ENCODE results near the gene GPM6B. TPM values are rescaled to one million over a fixed set of nuclear protein-coding genes. Genes with fewer than 3 reads are reported as not detected.

Gene GPM6B, protein sequence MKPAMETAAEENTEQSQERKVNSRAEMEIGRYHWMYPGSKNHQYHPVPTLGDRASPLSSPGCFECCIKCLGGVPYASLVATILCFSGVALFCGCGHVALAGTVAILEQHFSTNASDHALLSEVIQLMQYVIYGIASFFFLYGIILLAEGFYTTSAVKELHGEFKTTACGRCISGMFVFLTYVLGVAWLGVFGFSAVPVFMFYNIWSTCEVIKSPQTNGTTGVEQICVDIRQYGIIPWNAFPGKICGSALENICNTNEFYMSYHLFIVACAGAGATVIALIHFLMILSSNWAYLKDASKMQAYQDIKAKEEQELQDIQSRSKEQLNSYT
- total RNA-seq, result 0.21 TPM

DNA sequence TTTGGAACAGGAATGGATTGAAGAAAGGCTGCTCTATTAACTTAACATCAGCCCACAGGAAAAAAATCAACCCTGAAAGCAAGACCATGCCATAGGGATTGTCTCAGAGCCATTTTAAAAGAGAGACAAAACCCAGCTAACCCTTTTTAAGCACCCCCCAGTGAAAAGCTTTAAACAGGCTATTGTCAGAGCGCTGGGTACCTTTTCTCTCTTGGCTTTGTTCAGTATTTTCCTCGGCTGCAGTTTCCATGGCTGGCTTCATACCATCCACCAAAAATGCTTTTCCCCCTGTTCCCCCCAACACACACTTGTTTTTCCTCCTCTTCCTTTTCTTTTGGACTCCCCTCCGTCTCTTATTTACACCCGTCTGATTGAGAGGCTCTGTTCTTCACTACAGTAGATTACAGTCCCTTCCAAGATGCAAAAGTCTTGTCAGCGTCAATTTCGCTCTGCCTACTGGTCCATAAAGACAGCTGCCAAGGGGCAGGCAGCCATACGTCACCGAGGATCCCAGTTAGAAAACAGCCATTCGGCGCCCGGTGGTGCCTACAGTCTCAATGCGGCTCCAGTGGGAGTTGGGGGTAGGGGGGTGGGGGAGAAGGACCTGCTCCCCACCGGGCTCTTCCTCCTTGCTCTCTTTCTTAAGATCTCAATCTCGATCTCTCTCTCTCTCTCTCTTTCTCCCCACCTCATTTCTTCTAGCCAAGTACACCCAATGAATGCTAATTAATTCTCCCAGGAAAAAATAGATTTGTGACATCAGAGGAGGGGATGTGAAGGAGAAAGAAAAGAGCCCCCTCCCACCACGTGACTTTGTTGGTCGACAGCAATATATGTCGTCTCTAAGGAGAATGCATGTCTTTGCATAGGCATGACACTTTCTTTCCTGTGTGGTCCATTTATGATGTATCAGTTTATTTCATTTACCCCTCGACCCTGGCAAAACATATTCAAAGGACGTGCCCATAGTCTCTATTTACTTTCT is at the start of gene GPM6B:
GPM6B (minus strand) TSS at position 451 of the 985 bp plus-strand sequence; CDS start at position 262, 189 bp downstream.
- Histone ChIP-seq H3K4me3 (ENCODE audit: low read length) (no peak within 1 kb of the TSS), H3K9me3 (ENCODE audit: low read depth, low read length) (no peaks in the 10 kb centered on the region), H3K27me3 (ENCODE audit: insufficient read depth, low read length) (no peaks in the 10 kb centered on the region), H3K4me1 (ENCODE audit: insufficient read depth, low read length) (no peaks in the 10 kb centered on the region)

DNA sequence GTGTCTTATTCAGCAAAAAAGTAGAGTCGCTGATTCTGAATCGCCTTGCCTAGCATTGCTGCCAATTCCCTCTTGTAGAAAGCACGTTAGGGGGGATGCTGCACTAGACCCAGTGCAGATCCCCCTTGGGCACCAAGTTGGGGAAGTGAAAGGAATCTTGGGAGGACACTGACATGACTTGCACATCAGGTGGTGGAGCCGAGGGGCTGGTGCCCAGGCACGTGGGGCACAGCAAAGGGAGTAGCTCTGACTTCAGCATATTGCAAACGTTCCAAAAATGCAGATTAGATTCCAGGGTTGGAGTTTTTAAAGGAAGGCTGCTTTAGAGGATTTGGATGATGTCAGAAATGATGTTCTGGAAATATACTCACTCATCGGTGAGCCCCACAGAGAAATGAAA is 47.4 kb upstream of the GPM6B start:
- H3K4me1 ChIP-seq (ENCODE audit: insufficient read depth, low read length), result no peaks in the 10 kb centered on the region
- no peaks in the 10 kb centered on the region for H3K9me3 ChIP-seq (ENCODE audit: low read depth, low read length)
- H3K4me3 ChIP-seq (ENCODE audit: low read length), result no peak overlapping the region
- no peaks in the 10 kb centered on the region for H3K27me3 ChIP-seq (ENCODE audit: insufficient read depth, low read length)

DNA sequence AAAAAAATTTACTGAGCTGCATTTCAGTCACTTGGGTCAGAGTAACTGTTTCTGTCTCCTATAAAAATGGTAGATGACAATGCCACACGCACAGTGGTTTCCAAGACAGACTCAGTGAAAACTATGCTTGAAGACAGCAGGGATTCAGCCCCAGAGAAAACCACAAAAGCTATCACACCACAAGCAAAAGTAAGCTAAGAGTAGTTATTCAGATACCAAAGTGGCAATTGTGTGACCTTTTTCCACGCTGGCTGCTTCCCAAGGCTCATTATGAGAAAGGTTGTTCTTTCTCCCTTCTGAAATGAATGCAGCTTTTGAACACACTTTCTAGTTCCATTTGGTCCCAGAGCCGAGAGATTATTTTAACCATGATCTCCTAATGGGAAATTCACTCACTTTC is 46.4 kb upstream of the GPM6B start:
- H3K4me3 ChIP-seq (ENCODE audit: low read length), result no peak overlapping the region
- H3K27me3 ChIP-seq (ENCODE audit: insufficient read depth, low read length), result no peaks in the 10 kb centered on the region
- H3K4me1 ChIP-seq (ENCODE audit: insufficient read depth, low read length), result no peaks in the 10 kb centered on the region
- no peaks in the 10 kb centered on the region for H3K9me3 ChIP-seq (ENCODE audit: low read depth, low read length)

DNA sequence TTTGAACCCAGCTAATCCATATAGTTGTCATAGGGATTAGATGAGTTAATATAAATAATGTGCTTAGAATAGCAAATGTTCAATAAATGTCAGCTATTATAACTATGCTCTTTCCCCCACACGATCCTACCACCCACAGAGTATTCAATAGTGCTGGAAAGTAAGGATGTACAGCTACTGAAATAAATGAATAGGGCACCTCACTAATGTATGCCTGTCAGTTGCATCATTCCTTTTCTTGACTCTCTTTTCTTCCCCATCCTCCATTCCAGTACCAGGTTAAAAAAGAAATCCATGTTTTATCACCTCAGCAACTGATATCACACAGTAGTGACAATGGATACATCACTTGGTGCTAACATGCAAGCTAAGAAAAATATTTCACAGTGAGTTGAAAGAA is 42.8 kb upstream of the GPM6B start:
- no peak overlapping the region for H3K4me3 ChIP-seq (ENCODE audit: low read length)
- H3K4me1 ChIP-seq (ENCODE audit: insufficient read depth, low read length), result no peaks in the 10 kb centered on the region
- H3K9me3 ChIP-seq (ENCODE audit: low read depth, low read length), result no peaks in the 10 kb centered on the region
- H3K27me3 ChIP-seq (ENCODE audit: insufficient read depth, low read length), result no peaks in the 10 kb centered on the region

DNA sequence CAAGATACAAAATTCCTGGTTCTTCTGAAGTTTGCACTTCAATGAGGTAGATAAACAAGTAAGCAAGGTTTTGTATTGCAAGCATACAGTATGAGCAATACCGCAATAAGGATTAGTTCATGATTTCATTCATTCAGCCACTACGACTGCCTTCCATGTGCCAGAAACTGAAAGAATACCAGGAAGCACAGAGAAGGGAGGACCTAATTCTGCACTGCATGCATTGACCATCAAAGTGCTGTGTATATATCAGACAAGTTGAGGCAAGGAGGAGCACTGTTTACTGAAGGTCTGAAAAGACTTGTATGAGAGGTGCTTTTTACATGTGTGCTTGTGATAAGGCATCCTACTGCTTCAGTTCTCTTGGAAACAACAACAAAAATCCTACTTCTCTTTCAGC is 40.9 kb upstream of the GPM6B start:
- no peak overlapping the region for H3K4me3 ChIP-seq (ENCODE audit: low read length)
- no peaks in the 10 kb centered on the region for H3K9me3 ChIP-seq (ENCODE audit: low read depth, low read length)
- no peaks in the 10 kb centered on the region for H3K4me1 ChIP-seq (ENCODE audit: insufficient read depth, low read length)
- no peaks in the 10 kb centered on the region for H3K27me3 ChIP-seq (ENCODE audit: insufficient read depth, low read length)

DNA sequence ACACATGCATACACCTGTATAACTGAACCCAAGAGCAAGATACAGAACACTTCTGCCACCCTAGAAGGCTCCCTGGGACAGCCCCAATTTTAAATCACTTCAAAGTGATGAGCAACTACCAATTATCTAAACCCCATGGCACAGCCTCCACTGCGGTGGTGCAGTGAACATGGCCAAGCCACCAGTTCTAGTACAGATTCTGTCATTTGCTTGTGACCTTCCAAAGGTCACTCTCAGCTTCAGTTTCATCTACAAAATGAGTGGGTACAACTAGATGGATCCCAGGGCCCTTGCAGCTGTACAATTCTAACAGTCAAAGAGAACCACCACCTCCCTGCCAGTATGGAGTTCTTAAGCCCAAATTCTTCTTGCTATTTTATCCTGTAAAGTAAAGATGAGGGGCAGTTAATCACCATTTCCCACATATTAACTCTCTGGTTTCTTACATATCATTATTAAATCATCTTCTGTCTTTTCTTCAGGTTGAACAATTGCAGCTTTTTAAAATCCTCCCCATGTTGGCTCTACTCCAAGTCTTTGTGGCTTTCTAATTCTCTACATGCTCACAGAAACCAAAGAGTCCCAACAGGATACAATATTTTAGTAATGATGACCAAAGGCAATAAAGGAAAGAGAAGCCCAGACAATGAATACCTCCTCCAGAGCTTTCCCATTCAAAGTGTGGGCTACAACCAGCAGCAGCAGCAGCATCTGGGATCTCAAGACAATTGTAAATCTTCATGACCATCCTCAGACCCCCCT is 39.0 kb upstream of the GPM6B start:
- Histone ChIP-seq H3K4me3 (ENCODE audit: low read length) (no peak overlapping the region), H3K9me3 (ENCODE audit: low read depth, low read length) (no peaks in the 10 kb centered on the region), H3K4me1 (ENCODE audit: insufficient read depth, low read length) (no peaks in the 10 kb centered on the region), H3K27me3 (ENCODE audit: insufficient read depth, low read length) (no peaks in the 10 kb centered on the region)

DNA sequence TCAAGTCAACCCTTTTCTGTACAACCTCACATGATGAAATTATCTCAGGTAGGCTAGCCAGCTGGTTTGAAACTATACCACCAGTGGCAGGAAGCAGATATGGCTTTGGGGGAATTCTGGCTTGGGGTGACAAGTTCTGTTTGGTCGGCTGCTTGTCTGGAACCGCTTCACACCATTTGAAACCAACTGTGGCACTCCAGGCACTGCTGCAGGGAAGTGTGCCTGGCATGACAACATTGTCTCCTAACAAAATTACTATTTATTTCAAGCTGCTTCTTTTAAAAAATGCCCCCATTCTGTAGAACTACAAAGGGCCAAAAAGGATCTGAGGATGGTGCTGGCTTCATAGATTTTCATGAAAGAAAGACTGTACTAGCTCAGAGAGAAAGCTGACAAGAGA is 37.1 kb upstream of the GPM6B start:
- H3K4me1 ChIP-seq (ENCODE audit: insufficient read depth, low read length), result no peaks in the 10 kb centered on the region
- no peaks in the 10 kb centered on the region for H3K27me3 ChIP-seq (ENCODE audit: insufficient read depth, low read length)
- no peak overlapping the region for H3K4me3 ChIP-seq (ENCODE audit: low read length)
- H3K9me3 ChIP-seq (ENCODE audit: low read depth, low read length), result no peaks in the 10 kb centered on the region

DNA sequence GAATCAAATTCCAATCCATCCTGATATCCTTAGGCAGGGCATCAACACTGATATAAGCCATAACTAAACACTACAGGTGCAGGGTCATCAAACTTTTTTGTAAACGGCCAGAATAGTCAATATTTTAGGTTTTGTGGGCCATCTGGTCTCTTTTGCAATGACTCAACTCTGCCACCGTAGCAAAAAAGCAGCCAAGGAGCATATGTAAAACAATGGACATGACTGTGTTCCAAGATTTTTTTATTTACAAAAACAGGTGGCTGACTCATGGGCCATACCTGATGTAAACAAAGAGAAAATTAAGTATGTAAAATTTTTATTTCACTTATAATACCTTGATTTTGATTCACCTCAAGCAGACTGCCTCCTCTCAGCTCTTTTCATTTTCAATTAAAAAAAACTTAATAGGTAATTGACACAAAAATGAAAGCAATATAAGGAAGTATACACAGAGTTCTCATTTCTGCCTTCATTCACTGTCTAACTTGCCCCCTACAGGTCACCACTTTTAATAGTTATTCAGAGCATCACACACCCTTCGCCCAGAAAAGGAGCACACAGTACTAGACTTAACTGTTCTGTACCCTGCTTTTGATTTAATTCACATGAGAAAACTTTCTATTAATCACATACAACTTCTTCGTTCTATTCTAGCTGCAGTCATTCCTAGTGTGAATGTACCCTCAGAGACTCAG is 35.3 kb upstream of the GPM6B start:
- Histone ChIP-seq H3K9me3 (ENCODE audit: low read depth, low read length) (no peaks in the 10 kb centered on the region), H3K27me3 (ENCODE audit: insufficient read depth, low read length) (no peaks in the 10 kb centered on the region), H3K4me1 (ENCODE audit: insufficient read depth, low read length) (no peaks in the 10 kb centered on the region), H3K4me3 (ENCODE audit: low read length) (no peak overlapping the region)

DNA sequence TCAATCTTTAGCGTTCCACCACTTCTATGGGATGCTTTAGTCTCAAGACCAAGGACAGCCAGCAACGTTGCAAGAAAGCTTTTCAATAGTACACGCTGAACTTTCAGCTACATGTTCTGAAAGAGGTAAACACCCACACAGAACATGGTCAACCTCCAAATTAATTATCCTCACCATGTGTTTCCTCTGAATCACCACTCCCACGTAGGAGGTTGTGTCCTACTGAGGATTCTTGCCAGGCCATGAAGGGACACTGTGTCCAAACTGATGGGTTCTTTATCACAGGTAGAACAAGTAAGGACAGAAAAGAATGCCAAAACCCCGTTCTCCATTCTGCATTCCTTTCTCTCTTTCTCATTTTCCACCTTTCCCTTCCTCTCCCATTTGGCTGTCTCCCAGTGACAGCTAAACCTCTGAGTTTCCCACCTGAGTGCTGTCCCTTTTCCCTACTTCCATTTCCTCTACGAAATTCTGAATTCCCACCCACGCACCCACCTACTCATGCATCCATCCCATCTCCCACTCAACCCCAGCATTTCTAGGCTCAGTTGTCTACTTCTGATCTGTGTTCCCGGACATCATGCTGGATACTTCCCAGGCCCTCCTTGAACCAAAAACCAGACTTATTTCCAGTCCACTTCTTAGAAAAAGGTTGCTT is 29.0 kb upstream of the GPM6B start:
- Histone ChIP-seq H3K4me1 (ENCODE audit: insufficient read depth, low read length) (no peaks in the 10 kb centered on the region), H3K4me3 (ENCODE audit: low read length) (no peak overlapping the region), H3K9me3 (ENCODE audit: low read depth, low read length) (no peaks in the 10 kb centered on the region), H3K27me3 (ENCODE audit: insufficient read depth, low read length) (no peaks in the 10 kb centered on the region)

DNA sequence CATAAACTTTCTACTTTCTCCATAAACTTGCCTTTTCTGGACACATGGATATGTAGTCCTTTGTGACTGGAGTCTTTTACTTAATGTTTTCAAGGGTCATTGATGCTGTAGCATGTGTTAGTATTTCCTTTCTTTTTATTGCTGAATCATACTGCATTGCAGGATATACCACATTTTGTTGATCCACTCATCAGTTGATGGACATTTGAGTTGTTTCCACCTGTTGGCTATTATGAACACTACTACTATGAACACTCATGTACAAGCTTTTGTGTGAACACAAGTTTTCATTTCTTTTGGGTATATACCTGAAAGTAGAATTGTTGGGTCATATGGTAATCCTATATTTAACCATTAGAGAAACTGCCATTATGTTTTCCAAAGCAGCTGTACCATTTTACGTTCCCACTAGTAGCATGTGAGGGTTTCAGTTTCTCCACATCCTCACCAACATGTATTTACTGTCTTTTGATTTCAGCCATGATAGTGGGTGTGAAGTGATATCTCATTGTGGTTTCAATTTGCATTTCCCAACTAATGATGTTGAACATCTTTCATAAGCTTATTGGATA is 26.3 kb upstream of the GPM6B start:
- Histone ChIP-seq H3K4me1 (ENCODE audit: insufficient read depth, low read length) (no peaks in the 10 kb centered on the region), H3K27me3 (ENCODE audit: insufficient read depth, low read length) (no peaks in the 10 kb centered on the region), H3K9me3 (ENCODE audit: low read depth, low read length) (no peaks in the 10 kb centered on the region), H3K4me3 (ENCODE audit: low read length) (no peak overlapping the region)

DNA sequence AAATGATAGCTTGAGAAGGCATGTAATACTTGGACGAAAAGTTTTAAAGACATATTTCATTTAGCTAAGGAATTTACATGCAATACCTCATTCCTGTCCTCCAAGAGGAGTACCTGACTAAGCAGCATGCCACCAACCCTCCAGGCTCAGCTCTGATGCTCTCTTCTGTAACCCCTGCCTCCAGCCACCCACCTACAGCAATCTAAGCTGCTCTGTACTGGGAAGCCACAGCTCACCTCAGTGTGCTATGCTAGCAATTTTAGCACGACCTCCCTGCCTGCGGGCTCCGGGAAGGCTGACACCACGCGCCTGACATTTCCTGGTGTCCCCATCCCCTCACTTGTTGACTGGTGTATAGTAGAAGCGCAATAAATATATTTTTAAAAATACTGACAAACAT is 23.2 kb upstream of the GPM6B start:
- H3K4me3 ChIP-seq (ENCODE audit: low read length), result no peak overlapping the region
- H3K27me3 ChIP-seq (ENCODE audit: insufficient read depth, low read length), result no peaks in the 10 kb centered on the region
- H3K9me3 ChIP-seq (ENCODE audit: low read depth, low read length), result no peaks in the 10 kb centered on the region
- no peaks in the 10 kb centered on the region for H3K4me1 ChIP-seq (ENCODE audit: insufficient read depth, low read length)

DNA sequence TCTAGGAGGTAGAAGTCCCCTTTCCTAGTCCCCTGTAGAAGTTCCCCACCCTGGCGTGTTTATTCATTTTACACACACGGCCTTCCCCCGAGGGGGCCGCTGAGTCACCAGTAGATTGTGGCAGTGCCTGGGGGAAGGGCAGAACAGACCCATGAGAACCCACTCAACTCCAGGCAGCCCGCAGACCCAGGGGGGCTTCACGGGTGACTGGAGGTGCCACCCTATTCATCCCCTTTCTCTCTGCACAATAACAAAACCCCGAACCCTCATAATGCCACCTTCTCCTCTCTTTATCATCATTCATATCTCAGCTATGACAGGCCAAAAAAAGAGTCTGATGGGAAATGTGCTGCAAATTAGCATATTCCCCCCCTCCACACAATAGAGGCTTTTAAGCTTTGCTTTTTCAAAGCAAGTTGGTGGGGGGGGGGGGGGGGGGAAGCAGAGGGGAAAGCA is 20.4 kb upstream of the GPM6B start:
- Histone ChIP-seq H3K9me3 (ENCODE audit: low read depth, low read length) (no peaks in the 10 kb centered on the region), H3K4me1 (ENCODE audit: insufficient read depth, low read length) (no peaks in the 10 kb centered on the region), H3K27me3 (ENCODE audit: insufficient read depth, low read length) (no peaks in the 10 kb centered on the region), H3K4me3 (ENCODE audit: low read length) (no peak overlapping the region)

DNA sequence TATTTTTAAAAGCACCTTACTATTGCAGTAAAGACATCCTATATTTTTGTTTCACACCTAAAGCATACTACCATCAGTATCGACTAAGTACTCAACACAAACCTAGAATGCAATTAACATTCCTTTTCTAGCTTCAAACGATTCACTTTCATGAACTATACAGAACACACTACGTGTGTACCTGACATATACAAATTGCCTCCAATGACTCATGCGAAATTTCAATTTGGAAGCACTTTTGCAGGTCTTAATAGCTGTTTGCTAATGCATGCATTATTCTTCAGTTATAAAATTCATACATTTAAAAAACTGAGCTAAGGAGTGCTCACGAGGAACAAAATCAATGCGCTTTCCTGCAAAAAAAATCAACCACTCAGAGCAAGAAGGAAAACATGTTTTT is 19.7 kb upstream of the GPM6B start:
- no peaks in the 10 kb centered on the region for H3K27me3 ChIP-seq (ENCODE audit: insufficient read depth, low read length)

DNA sequence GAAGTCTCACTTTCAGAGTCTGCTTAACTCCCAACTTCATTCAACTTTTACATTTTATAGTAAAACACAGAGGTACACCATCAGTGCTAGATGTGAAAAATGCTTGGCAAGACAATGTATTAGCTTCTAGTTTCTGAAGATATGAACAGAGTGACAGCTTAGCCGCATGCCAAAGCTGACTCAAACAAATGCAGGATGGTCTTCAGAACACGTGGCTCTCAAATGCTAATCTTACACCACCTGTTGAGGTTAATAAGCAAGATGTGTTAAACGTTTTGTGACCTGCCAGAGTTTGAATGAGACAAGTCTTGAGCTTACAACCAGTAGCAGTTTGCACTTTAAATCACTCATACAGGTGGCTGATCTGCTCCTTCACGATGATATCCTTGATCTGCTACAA is 18.9 kb upstream of the GPM6B start:
- Histone ChIP-seq H3K4me1 (ENCODE audit: insufficient read depth, low read length) (no peaks in the 10 kb centered on the region), H3K9me3 (ENCODE audit: low read depth, low read length) (no peaks in the 10 kb centered on the region), H3K4me3 (ENCODE audit: low read length) (no peak overlapping the region), H3K27me3 (ENCODE audit: insufficient read depth, low read length) (no peaks in the 10 kb centered on the region)

More for the DNA sequence above, 19.7 kb upstream of the GPM6B start:
- no peak overlapping the region for H3K4me3 ChIP-seq (ENCODE audit: low read length)
- no peaks in the 10 kb centered on the region for H3K9me3 ChIP-seq (ENCODE audit: low read depth, low read length)
- no peaks in the 10 kb centered on the region for H3K4me1 ChIP-seq (ENCODE audit: insufficient read depth, low read length)

Data from mononuclear cell (primary cell).